Measurements from ENCODE around the gene MS4A10.
"Not testable (repeated sequence)": the region's sequence is repeated elsewhere in the genome, so short reads cannot be mapped to it uniquely, and the experiment has no call there.

The MS4A10 gene

GRCh38 chr11:60788401-60789125 is 3.4 kb downstream of the MS4A10 start:
- DNase-seq (ENCODE audit: low read depth): no peak

- DNase-seq (ENCODE audit: low read depth): no peak
Measured at GRCh38 chr11:60790726-60791125, 5.6 kb downstream of the MS4A10 start.

GRCh38 chr11:60791153-60791933 is 6.2 kb downstream of the MS4A10 start:
- DNase-seq (ENCODE audit: low read depth): no peak

GRCh38 chr11:60792521-60792920 is 7.4 kb downstream of the MS4A10 start:
- no peak for DNase-seq (ENCODE audit: low read depth)

GRCh38 chr11:60795291-60795690 is 10.2 kb downstream of the MS4A10 start:
- DNase-seq (ENCODE audit: low read depth): no peak

- no peak for DNase-seq (ENCODE audit: low read depth)
Measured at GRCh38 chr11:60797846-60798630, 12.9 kb downstream of the MS4A10 start.

- no peak for DNase-seq (ENCODE audit: low read depth)
Measured at GRCh38 chr11:60798631-60799030, 13.5 kb downstream of the MS4A10 start.

- DNase-seq (ENCODE audit: low read depth): no peak
Measured at GRCh38 chr11:60801194-60801593, 16.1 kb downstream of the MS4A10 start.

- DNase-seq (ENCODE audit: low read depth): no peak
Measured at GRCh38 chr11:60803273-60803936, 18.3 kb downstream of the MS4A10 start.

GRCh38 chr11:60809249-60809648 is 24.1 kb downstream of the MS4A10 start:
- DNase-seq (ENCODE audit: low read depth): no peak

- no peak for DNase-seq (ENCODE audit: low read depth)
Measured at GRCh38 chr11:60809691-60810090, 24.6 kb downstream of the MS4A10 start.

GRCh38 chr11:60810151-60810550 is 25.0 kb downstream of the MS4A10 start:
- DNase-seq (ENCODE audit: low read depth): no peak

GRCh38 chr11:60810569-60810968 is 25.4 kb downstream of the MS4A10 start:
- no peak for DNase-seq (ENCODE audit: low read depth)

GRCh38 chr11:60813324-60813723 is 28.2 kb downstream of the MS4A10 start:
- DNase-seq (ENCODE audit: low read depth): no peak

GRCh38 chr11:60814112-60814511 is 29.0 kb downstream of the MS4A10 start:
- no peak for DNase-seq (ENCODE audit: low read depth)

GRCh38 chr11:60816590-60817157 is 31.5 kb downstream of the MS4A10 start:
- no peak for DNase-seq (ENCODE audit: low read depth)

- no peak for DNase-seq (ENCODE audit: low read depth)
Measured at GRCh38 chr11:60818057-60818456, 32.9 kb downstream of the MS4A10 start.

- no peak for DNase-seq (ENCODE audit: low read depth)
Measured at GRCh38 chr11:60821827-60822599, 36.9 kb downstream of the MS4A10 start.

GRCh38 chr11:60823745-60824306 is 38.7 kb downstream of the MS4A10 start:
- DNase-seq (ENCODE audit: low read depth): not testable (repeated sequence)

GRCh38 chr11:60825118-60825517 is 40.0 kb downstream of the MS4A10 start:
- no peak for DNase-seq (ENCODE audit: low read depth)

- DNase-seq (ENCODE audit: low read depth): no peak
Measured at GRCh38 chr11:60825790-60826189, 40.7 kb downstream of the MS4A10 start.
